GM12875 (cell line): ENCODE results near the gene PDE9A.
"Not testable (repeated sequence)": the region's sequence is repeated elsewhere in the genome, so short reads cannot be mapped to it uniquely, and the experiment has no call there.

ENCODE experiments used
- H3K4me3 ChIP-seq: one replicate; pipeline ENCODE4 v1.5.1; 2011; ENCODE audit warnings: low read depth, low read length, control low read depth
- TF ChIP-seq, protein P1 (sequence below): IDR thresholded peaks from 2 replicates; pipeline ENCODE4 v1.5.1; 2011; ENCODE audit warnings: low read depth, mild to moderate bottlenecking, control low read depth, inconsistent platforms, low read length, moderate library complexity, borderline replicate concordance; ENCODE audit not compliant: insufficient read depth

The PDE9A gene

DNA sequence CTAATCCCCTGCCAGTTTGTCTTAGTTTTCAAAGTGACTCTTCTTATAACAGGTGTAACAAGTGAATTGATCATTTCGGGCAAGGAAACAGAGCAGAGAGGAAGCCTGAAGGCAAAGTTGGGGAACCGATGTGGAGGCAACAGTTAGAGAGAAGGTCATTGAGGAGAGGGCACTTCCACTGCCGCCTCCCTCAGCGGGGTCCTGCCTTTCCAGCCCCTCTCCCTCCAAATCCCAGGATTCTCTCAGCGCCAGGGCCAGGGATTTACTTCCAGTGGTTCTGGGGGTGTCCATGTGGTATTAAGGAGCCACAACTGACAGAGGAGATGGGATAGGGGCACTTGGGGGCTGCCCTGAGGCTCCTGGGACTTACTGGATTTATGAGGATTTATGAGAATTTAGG is 39.7 kb upstream of the PDE9A start:
- H3K4me3 ChIP-seq: no peak overlapping the region
- TF ChIP-seq, protein P1, sequence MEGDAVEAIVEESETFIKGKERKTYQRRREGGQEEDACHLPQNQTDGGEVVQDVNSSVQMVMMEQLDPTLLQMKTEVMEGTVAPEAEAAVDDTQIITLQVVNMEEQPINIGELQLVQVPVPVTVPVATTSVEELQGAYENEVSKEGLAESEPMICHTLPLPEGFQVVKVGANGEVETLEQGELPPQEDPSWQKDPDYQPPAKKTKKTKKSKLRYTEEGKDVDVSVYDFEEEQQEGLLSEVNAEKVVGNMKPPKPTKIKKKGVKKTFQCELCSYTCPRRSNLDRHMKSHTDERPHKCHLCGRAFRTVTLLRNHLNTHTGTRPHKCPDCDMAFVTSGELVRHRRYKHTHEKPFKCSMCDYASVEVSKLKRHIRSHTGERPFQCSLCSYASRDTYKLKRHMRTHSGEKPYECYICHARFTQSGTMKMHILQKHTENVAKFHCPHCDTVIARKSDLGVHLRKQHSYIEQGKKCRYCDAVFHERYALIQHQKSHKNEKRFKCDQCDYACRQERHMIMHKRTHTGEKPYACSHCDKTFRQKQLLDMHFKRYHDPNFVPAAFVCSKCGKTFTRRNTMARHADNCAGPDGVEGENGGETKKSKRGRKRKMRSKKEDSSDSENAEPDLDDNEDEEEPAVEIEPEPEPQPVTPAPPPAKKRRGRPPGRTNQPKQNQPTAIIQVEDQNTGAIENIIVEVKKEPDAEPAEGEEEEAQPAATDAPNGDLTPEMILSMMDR: no peak

DNA sequence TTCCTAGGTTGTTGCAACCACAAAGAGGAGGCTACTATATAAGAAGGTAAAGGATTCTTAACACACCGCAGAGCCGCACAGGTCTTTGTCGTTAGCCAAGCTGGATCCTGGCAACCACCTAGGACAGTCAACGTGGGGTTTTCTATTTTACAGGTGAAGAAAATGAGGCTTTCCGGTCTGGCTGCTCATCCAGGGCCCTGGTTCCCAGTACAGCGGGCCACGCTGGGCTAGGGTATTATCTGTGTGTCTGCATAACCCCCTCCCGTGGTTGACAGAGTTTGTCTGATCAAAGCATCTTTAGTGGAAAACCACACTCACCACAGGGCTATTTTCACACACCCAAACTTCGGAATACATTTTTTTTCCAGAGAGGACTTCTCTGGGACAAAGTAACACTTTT is 39.0 kb upstream of the PDE9A start:
- TF ChIP-seq, protein P1: no peak
- no peak overlapping the region for H3K4me3 ChIP-seq

DNA sequence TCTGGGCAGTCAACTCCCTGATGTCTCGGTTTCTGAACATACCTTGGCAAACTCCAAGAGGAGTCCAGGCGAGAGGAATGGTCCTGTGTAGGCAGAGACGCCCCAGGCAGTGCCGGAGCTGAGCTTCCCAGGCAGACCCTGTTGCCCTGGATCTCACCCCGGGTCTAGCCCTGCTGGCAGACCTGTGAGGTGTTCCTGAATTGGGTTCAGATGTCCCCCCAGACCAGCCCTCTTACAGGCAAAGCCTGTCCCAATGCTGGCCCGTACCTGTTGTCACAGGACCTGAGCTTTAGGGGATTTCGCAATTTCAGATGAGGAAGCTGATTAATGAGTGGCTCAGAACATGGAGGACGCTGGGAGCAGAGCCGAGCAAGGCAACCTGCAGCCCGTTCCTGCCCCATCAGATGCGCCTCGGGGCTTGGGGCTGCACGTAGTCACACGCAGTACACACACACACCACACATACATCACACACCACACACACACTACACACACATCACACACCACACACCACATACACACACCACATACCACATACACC is 38.5 kb upstream of the PDE9A start:
- TF ChIP-seq, protein P1: no peak
- H3K4me3 ChIP-seq: no peak overlapping the region

DNA sequence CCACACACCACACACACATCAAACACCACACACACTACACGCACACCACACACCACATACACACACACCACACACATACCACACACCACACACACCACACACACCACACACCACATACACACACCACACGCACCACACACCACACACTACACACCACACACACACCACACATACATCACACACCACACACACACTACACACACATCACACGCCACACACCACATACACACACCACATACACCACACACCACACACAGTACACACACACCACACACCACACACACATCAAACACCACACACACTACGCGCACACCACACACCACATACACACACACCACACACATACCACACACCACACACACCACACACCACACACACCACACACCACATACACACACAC is 38.0 kb upstream of the PDE9A start:
- H3K4me3 ChIP-seq: not testable (repeated sequence)

DNA sequence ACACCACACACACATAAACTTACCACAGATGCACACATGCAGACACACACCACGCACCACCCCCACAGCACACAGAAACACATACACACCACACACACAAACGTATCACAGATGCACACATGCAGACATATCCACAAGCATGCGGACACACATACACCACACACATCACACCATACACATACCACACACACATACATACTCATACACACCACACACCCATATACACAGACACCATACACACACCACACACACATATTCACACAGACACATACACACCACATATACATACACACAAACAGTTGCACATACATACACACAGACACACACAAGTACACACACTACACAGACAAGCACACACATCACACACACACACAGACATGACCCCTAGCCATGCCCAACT is 37.5 kb upstream of the PDE9A start:
- TF ChIP-seq, protein P1: no peak
- H3K4me3 ChIP-seq: no peak overlapping the region

DNA sequence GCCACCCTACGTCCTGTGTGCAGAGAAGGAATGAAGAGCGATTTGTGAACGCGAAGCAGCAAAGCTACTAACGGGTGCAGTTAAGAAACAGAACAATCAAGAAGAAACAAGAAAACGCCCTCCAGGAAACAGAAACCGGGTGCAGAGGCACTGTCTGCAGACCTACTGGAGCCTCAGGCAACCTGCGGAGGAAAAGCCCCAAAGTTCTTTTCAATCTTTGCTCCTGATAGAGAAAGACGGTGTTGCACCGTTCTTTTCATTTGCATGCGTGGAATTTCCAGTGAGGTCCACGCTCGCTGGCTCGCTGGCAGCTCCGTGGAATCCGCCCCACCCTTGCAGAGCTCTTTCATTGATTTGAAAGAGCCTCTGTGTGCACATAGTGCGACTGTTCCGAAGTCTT is 37.0 kb upstream of the PDE9A start:
- TF ChIP-seq, protein P1: no peak
- no peak overlapping the region for H3K4me3 ChIP-seq

DNA sequence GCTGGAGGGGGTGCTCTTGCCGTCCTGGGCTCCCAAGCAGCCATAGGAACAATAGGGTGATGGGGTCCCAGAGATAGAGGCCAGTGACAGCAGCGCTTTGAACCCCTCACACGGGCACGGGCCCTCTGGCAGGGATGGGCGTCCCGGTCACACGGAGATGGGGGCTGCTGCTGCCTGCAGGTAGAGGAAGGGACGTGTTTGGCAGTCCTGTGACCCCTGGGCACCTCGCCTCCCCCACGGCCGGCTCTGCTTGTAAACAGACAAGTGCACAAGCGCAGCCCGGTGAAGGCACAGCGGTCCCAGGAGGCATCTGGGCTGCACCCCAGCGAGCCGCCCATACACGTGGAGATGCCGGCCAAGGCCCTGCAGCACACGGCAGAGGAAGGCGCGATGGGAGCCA is 36.5 kb upstream of the PDE9A start:
- TF ChIP-seq, protein P1: no peak
- H3K4me3 ChIP-seq: no peak overlapping the region

DNA sequence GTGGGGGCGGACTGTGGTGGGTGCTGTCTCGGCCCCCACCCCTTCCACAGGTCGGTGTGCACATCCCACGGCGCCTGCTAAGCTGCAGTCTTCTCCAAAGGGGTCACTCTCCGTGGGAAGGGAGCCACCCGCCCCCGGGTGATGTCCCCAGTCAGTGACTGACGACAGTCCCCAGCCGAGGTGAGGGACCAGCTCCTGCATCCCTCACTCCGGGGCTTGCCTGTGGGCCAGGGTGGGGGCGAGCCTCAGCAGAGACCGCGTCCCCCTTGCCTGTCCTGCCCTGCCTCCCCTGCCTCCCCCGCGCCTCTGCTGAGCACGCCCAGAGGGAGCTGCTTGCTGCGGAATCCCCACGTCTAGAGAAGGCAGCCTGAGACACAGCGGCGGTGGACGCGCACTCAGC is 35.9 kb upstream of the PDE9A start:
- TF ChIP-seq, protein P1: no peak

More for the DNA sequence above, 35.9 kb upstream of the PDE9A start:
- H3K4me3 ChIP-seq: no peak overlapping the region
